Skeletal muscle satellite cell (primary cell): Measurements from ENCODE around the gene BMP8B.
"Not testable (repeated sequence)": the region's sequence is repeated elsewhere in the genome, so short reads cannot be mapped to it uniquely, and the experiment has no call there.

Experiments
- H3K27me3 ChIP-seq: 2 replicates; pipeline ENCODE4 v1.7.0; 2013; ENCODE audit warnings: low read length; ENCODE audit not compliant: control insufficient read depth, insufficient read depth
- H3K36me3 ChIP-seq: 2 replicates; pipeline ENCODE4 v1.7.0; 2013; ENCODE audit warnings: mild to moderate bottlenecking, control low read depth, low read length; ENCODE audit not compliant: insufficient read depth
- H3K4me1 ChIP-seq: 2 replicates; pipeline ENCODE4 v1.7.0; 2013; ENCODE audit warnings: low read length; ENCODE audit not compliant: control insufficient read depth, insufficient read depth
- H3K4me2 ChIP-seq: 2 replicates; pipeline ENCODE4 v1.7.0; 2013; ENCODE audit warnings: mild to moderate bottlenecking, low read length
- H3K4me3 ChIP-seq: 2 replicates; pipeline ENCODE4 v1.7.0; 2013; ENCODE audit warnings: low read length
- H3K9ac ChIP-seq: 2 replicates; pipeline ENCODE4 v1.7.0; 2013; ENCODE audit warnings: mild to moderate bottlenecking, low read depth, low read length, moderate library complexity
- H3K9me3 ChIP-seq: replicated peaks from 2 replicates; pipeline ENCODE4 v1.7.0; 2013; ENCODE audit warnings: mild to moderate bottlenecking, control low read depth, low read length

Gene BMP8B

DNA sequence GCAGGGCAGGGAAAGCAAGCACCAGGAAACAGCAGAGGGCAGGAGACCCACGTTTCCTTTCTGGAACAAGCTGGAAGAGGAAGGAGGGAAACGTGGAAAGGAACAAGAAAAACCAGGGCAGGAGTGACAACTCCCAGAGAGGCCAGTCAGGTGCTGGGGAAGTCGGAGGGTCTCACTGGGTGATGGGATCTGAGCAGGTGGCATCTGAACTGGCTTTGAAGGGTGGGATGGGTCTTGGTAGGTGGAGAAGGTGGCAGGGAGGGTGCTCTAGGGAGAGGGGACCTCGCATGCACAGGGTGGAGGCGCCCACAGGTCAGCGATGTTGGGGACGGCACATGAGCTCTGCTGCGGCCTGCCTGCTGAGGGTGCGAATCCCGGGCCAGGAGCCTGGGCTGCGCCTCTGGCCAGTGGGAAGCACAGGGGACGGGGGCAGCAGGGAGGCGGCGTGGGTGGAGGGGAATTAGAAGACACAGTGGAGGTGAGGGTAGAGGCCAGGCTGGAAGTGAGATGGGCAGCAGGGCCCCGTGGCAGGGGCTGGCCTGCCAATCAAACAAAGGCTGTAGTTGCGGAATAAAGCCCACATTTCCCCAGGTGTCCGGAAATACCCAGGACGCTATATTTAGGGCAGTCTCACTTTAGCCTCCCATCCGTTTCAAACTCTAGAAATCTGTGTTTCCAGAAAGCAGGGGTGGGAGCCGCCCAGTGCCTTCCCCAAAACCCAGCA, 12.8 kb downstream of the BMP8B start:
- H3K4me3 ChIP-seq, H3K36me3 ChIP-seq, H3K4me1 ChIP-seq, H3K9me3 ChIP-seq, H3K9ac ChIP-seq, H3K27me3 ChIP-seq, H3K4me2 ChIP-seq: not testable (repeated sequence)

DNA sequence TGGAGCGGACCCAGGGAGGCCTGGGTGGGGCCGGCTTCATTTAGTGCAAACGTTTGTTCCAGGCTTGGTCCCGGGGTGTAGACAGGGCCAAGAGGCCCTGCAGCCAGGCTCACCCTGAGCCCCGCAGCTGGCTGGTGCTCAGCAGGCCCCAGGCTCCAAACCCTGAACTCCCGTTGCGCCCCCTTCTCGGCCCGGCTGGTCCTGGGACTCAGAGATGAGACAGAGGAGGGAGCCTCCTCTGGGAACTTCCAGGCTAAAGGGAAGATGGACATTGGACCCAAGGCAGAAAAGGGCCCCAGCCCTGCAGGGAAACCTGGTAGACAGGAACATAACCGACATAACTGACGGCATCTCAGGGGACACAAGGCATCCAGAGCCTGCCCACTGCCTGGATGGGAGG, 13.5 kb downstream of the BMP8B start:
- H3K9me3 ChIP-seq, H3K36me3 ChIP-seq, H3K4me2 ChIP-seq, H3K4me1 ChIP-seq, H3K9ac ChIP-seq, H3K27me3 ChIP-seq, H3K4me3 ChIP-seq: not testable (repeated sequence)

DNA sequence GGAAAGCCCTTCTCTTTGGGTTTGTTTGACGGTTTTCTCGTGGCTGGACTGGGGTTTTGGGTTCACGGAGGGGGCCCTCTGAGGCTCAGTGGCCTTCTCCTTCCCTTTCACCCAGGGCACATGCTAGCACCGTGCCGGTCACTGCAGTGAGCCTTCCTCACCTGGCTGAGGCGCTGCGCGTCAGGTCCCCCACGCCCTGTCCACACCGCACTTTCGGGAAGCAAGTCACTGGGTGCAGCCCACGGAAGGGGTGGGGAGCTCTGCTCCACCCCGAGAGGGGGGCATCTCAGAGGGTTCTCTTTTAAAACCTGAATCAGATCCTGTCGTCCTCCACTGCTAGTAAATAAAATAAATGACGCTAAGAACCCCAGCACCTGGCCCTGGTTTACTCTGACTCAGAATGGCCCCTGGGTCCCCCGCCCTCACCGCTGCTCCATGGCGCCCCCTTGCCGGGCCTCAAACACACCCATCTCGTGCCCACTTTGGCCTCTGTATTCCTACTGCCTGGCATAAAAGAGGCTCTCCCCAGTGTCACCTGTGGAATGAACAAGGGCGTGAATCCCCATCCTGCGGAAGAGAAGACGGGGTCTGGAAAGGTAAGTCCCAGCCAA, 15.2 kb downstream of the BMP8B start:
- not testable (repeated sequence) for H3K9ac ChIP-seq, H3K36me3 ChIP-seq, H3K27me3 ChIP-seq, H3K4me2 ChIP-seq, H3K4me3 ChIP-seq, H3K4me1 ChIP-seq, H3K9me3 ChIP-seq

DNA sequence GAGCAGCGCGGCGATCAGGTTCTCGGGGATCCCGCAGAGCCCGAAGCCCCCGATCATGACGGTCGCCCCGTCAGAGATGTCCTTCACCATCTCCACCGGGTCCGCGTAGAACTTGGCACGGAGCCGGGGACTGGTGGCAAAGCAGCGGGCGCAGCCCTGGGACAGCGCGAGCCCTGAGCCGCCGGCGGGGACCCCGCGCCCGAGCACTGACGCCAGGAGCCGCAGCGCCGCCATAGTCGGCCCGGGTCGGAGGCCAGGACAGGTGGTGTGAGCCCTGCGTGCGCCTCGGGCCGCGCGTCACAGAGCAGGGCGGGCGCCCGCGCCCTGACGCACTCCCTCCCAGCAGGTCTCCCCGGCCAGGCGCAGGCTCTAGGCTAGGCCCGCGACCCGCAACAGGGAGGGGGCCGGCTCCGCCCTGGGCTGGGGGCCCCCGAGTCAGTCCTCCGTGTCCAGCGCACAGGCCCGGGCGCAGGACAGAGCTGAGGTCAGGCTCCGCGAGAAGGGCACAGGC, 17.6 kb downstream of the BMP8B start, which contains the start of gene OXCT2:
OXCT2 (minus strand) TSS at position 327 of the 511 bp plus-strand sequence; CDS start at position 234, 93 bp downstream.
- H3K9me3 ChIP-seq, H3K27me3 ChIP-seq, H3K36me3 ChIP-seq, H3K4me1 ChIP-seq: not testable (repeated sequence)
- Histone ChIP-seq H3K4me2 (peak within 1 kb of the TSS; percentile 81), H3K9ac (peak within 1 kb of the TSS; percentile 41), H3K4me3 (peak within 1 kb of the TSS; percentile 68)

DNA sequence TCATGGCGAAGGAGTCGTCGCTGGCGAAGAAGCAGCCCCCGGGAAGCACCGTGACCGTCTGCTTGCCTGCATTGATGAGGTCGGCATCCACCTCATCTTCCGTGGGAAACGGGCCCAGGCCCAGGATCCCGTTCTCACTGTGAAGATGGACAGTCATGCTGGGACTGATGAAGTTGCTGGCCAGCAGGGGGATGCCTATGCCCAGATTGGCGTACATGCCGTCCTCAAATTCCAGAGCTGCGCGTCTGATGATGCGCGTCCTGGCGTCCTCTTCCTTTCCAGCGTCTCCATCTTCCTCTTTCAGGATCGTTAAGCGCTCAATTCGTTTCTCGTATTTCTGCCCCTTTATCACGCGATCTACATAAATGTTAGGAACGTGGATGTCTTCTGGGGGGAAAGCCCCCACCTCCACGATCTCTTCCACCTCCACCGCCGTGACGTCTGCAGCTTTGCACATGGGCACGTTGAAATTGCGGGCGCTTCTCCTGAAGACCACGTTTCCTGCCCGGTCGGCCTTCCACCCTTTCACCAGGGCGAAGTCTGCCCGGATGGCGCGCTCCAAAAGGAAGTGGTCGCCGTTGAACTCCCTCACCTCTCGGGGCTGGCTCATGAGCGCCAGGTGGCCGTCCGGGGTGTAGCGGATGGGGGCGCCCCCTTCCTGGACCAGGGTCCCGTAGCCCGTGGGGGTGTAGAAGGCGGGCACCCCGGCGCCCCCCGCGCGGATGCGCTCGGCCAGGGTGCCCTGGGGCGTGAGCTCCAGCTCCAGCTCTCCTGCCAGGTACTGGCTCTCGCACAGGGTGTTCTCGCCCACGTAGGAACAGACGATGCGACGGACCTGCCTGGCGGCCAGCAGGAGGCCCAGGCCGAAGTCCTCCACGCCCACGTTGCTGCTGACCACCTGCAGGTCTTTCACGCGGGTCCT, 18.3 kb downstream of the BMP8B start:
- not testable (repeated sequence) for H3K4me1 ChIP-seq, H3K36me3 ChIP-seq, H3K27me3 ChIP-seq, H3K9me3 ChIP-seq
- H3K9ac ChIP-seq: peak overlapping the region; percentile 41
- peak overlapping the region; percentile 81 for H3K4me2 ChIP-seq
- peak overlapping the region; percentile 68 for H3K4me3 ChIP-seq

DNA sequence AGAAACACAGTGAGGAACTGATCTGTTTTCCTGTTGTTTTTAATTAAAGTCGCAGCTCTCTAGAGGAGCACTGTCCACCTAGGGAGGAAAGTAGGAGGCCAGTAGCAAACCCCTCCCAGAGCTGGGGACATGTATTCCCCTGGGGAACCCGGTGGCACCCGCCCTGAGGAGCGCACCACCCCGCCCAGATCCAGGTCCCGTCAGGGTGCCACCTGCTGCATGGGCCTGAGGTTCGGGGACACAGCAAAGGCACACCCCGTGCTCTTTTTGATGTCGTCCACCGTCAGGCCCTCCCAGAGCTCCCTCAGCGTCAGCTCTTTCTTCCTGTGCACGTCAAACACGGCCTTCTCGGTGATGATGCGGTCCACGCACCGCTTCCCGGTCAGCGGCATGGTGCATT, 19.2 kb downstream of the BMP8B start:
- H3K36me3 ChIP-seq, H3K9me3 ChIP-seq, H3K4me3 ChIP-seq, H3K27me3 ChIP-seq, H3K4me1 ChIP-seq, H3K4me2 ChIP-seq, H3K9ac ChIP-seq: not testable (repeated sequence)

DNA sequence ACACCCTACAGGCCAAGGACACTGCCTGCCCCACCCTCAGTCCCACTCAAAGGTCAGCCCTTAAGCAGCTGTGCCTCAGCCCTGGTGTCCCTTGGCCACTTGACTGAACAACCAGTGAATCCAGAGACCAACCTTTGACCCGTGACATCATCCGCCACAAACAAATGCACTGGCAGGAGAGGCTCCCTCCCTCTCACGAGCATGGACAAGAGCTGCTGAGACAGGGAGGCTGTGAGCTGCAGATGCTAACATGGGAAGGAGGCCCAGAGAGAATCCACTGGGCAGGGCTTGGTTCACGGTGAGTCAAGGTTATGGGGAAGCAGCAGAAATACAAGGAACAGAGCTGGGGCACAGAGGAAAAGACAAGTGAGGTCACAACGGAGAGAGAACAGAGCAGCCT, 22.2 kb downstream of the BMP8B start:
- H3K4me1 ChIP-seq, H3K9ac ChIP-seq, H3K9me3 ChIP-seq, H3K4me3 ChIP-seq, H3K4me2 ChIP-seq, H3K27me3 ChIP-seq, H3K36me3 ChIP-seq: not testable (repeated sequence)

DNA sequence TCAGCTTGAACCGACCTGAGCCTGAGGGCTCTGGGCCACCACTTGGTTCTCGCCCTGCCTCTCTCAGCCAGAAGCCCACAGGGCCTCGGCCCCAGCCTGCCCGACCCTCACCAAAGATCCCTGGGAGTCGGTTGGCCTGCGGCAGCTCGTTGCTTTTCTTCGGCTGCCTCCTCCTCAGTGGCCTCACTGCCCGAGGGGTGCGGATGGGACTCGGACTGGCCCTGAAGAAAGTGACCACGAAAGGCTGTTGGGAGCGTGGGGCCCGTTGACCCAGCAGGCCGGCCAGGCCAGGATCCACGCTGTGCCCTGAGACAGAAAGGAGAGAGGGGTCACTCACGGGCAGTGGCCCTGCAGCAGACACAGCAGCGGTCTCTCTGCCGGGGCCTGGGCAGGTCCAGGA, 24.2 kb downstream of the BMP8B start:
- not testable (repeated sequence) for H3K4me1 ChIP-seq, H3K27me3 ChIP-seq, H3K9me3 ChIP-seq, H3K4me2 ChIP-seq, H3K36me3 ChIP-seq, H3K9ac ChIP-seq, H3K4me3 ChIP-seq

DNA sequence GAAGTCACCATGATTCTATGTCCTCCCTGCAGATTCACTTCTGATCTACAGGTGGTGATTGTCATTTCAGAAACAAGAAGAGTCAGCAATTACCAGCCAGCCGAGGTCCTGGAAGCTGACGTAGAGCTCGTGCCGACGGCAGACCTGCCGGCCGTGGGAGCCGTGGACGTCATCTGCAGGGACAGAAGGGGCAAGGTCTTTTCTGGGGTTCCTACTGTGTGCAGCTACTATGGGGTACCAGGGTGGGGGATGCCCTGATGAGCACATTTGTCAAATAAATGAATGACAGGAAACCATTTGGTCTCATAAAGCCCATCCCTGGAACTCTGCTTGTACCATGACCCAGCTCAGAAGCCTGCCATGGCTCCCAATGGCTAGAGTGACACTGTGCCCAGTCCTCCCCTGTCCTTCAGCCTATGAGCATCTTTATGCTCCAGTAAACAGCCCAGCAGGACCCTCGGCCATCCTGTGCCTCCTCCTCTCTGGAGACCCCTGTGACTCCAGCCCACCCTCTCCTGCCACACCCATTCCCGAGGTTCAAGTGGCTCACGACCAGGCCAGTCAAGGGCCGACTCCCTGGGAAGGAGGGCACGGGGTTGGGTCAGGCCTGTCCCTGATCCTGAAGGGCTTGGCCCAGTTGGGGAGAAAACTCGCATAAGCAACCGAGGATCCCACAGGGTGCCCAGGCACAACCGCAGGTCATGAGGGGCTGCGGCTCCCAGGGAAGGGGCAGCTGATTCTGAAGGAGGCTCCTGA, 24.9 kb downstream of the BMP8B start:
- not testable (repeated sequence) for H3K4me1 ChIP-seq

DNA sequence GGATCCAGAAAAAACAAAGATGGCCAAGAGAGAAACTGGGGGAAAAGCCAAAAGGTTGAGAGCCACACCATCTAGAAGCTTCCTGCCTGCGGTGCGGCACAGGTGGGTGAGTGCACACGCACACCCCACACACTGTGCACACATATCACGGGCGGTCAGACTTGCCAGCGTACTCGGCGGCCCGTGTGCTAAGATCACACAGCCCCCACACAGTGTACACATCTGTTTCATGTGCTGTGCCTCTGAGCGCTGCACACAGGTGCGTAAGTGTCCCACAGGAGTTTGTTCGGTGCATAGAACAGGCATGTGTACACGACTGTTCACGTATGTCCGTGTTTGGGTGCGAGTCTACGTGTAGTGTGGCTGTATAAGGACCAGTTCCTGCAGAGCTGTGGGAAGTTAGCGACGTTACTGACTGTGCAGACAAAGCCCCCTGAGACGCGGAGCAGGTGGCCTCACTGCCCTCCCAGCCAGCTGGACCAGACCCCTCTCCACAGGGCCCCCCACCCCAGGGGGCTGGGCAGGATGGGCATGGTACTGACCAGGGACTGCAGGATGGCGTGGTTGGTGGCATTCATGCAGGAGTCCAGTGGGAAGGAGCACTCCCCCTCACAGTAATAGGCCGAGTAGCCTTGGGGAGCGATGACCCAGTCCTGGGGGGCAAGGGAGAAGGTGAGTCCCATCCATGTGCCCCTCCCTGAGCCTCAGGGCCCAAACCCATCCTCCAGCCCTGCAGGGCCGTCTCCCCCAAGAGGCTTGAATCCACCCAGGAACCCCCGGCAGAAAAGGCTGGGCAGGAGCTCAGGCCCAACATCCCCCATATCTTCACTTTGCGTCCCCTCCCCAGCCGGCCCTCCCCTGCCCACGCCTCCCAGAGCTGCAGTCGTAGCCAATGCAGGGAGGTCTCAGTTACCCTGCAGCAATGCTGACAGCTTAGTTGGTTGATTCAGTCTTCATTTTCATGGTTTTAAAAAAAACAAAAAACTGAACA, 25.8 kb downstream of the BMP8B start:
- Histone ChIP-seq H3K4me3 (no peak overlapping the region), H3K27me3 (no peaks in the 10 kb centered on the region), H3K9me3 (no peaks in the 10 kb centered on the region), H3K36me3 (no peaks in the 10 kb centered on the region), H3K9ac (no peak overlapping the region), H3K4me2 (no peak overlapping the region), H3K4me1 (peaks cover 5% of the 10 kb centered on the region)

More for the DNA sequence above, 24.9 kb downstream of the BMP8B start:
- H3K9me3 ChIP-seq, H3K27me3 ChIP-seq, H3K9ac ChIP-seq, H3K4me2 ChIP-seq, H3K4me3 ChIP-seq, H3K36me3 ChIP-seq: not testable (repeated sequence)
